Measurements from ENCODE around the gene LSM3. TPM values are rescaled to one million over a fixed set of nuclear protein-coding genes. Genes with fewer than 3 reads are reported as not detected.
A peak's percentile ranks its signal among the peaks of the same experiment; 100 is the strongest.

Gene LSM3
- total and polyA plus RNA-seq, 9 of the 15 experiments (the other 6 are each of a cell fraction or from before 2014, with no cell fraction given): 33.8 to 203 (median 61.2) TPM

GRCh38 chr3:14222900-14223594 is 44.4 kb downstream of the LSM3 start (continued):
- TF ChIP-seq MGA (IDR thresholded peaks at IDR 0.05) (no peak), STAT6 (CRISPR knock-in tag; IDR thresholded peaks at IDR 0.05) (no peak), CHD2 (IDR thresholded peaks at IDR 0.05; ENCODE audit: low read depth, low read length) (no peak), ZNF445 (CRISPR knock-in tag; IDR thresholded peaks at IDR 0.05; ENCODE audit: low read depth) (no peak), ZBTB12 (CRISPR knock-in tag; IDR thresholded peaks at IDR 0.05) (no peak), IRF2 (CRISPR knock-in tag; IDR thresholded peaks at IDR 0.05) (no peak), DDX20 (tag; IDR thresholded peaks at IDR 0.05; ENCODE audit: low read depth) (no peak), PML (IDR thresholded peaks at IDR 0.05; ENCODE audit: low read length) (0 out of 2 replicates have a peak, but pooled peaks have one; percentile 50), ADNP (tag; IDR thresholded peaks at IDR 0.05) (0 out of 2 replicates have a peak, but pooled peaks have one; percentile 22), TGIF2 (CRISPR knock-in tag; IDR thresholded peaks at IDR 0.05) (no peak), THRA (IDR thresholded peaks at IDR 0.05) (no peak)

Measured in K562 (cell line).